K562 (cell line): Measurements from ENCODE around the gene SH3BP5L. TPM values are rescaled to one million over a fixed set of nuclear protein-coding genes. Genes with fewer than 3 reads are reported as not detected.

Experiments used
- CEBPZ ChIP-seq: fragments of 150-350 bp; IDR thresholded peaks from 2 replicates; pipeline ENCODE4 v1.6.1; 2014; ENCODE audit warnings: low read depth, mild to moderate bottlenecking, low read length, borderline replicate concordance
- CREB3 ChIP-seq: fragments of 450-650 bp; conservative IDR thresholded peaks from 2 replicates; pipeline ENCODE4 v1.6.1; 2016; ENCODE audit warnings: missing genetic modification characterization, low read depth, mild to moderate bottlenecking, missing compliant biosample characterization, moderate library complexity
- FOXK1 ChIP-seq: sonication (generic); formaldehyde crosslinking; IDR thresholded peaks from 2 replicates; pipeline ENCODE4 v1.8.0; 2022; ENCODE audit warnings: missing genetic modification reagents, mild to moderate bottlenecking, borderline replicate concordance
- KDM4B ChIP-seq, 2 experiments: fragments of 450-650 bp in 1 of 2; sonication (generic) in 1 of 2; IDR thresholded peaks; 2 replicates each; pipeline ENCODE4 v1.6.1; 2016 to 2017; ENCODE audit warnings: borderline replicate concordance in 2 of 2, antibody characterized with exemption in 1 of 2, low read depth in 1 of 2, mild to moderate bottlenecking in 1 of 2
- LARP7 ChIP-seq: fragments of 450-650 bp; IDR thresholded peaks from 2 replicates; pipeline ENCODE4 v1.6.1; 2016
- MAFG ChIP-seq: fragments of 450-650 bp; conservative IDR thresholded peaks from 2 replicates; pipeline ENCODE4 v1.6.1; 2016; ENCODE audit warnings: missing genetic modification characterization, missing compliant biosample characterization
- MEIS2 ChIP-seq: fragments of 450-650 bp; IDR thresholded peaks from 2 replicates; pipeline ENCODE4 v1.6.1; 2014; ENCODE audit warnings: mild to moderate bottlenecking; ENCODE audit not compliant: partially characterized antibody
- PML ChIP-seq: IDR thresholded peaks from 2 replicates; pipeline ENCODE4 v1.6.1; 2012; ENCODE audit warnings: low read length, inconsistent platforms
- SREBF2 ChIP-seq: sonication (generic); formaldehyde crosslinking; IDR thresholded peaks from 2 replicates; pipeline ENCODE4 v1.4.0; 2020; ENCODE audit warnings: mild to moderate bottlenecking, missing genetic modification reagents
- SRF ChIP-seq, 2 experiments: fragments of 250-450, 450-650 bp in 1 of 2; sonication (Bioruptor Pico) in 1 of 2; sonication (generic) in 1 of 2; formaldehyde crosslinking; IDR thresholded peaks; 2 replicates each; pipeline versions ENCODE4 v1.5.0 to v1.5.1; 2020 to 2022; ENCODE audit warnings: mild to moderate bottlenecking in 1 of 2, missing genetic modification reagents in 1 of 2
- TAF7 ChIP-seq: fragments of 450-650 bp; IDR thresholded peaks from 2 replicates; pipeline ENCODE4 v1.6.1; 2016; ENCODE audit warnings: missing genetic modification characterization, missing compliant biosample characterization
- TARDBP ChIP-seq: fragments of 450-650 bp; IDR thresholded peaks from 2 replicates; pipeline ENCODE4 v1.6.1; 2016
- TFAP4 ChIP-seq: sonication (generic); formaldehyde crosslinking; IDR thresholded peaks from 2 replicates; pipeline ENCODE4 v1.8.0; 2022; ENCODE audit warnings: missing genetic modification reagents, mild to moderate bottlenecking, moderate library complexity, borderline replicate concordance
- ZFP1 ChIP-seq: fragments of 450-650 bp; formaldehyde crosslinking; IDR thresholded peaks from 2 replicates; pipeline ENCODE4 v1.4.0; 2020; ENCODE audit warnings: mild to moderate bottlenecking, mixed read lengths
- ZKSCAN1 ChIP-seq: fragments of 150-350 bp; IDR thresholded peaks from 2 replicates; pipeline ENCODE4 v1.6.1; 2016; ENCODE audit warnings: low read depth, low read length
- ZNF23 ChIP-seq: fragments of 250-450 bp; sonication (Bioruptor Pico); IDR thresholded peaks from 2 replicates; pipeline ENCODE4 v1.4.0; 2020; ENCODE audit warnings: mild to moderate bottlenecking
- ZNF232 ChIP-seq: sonication (generic); formaldehyde crosslinking; IDR thresholded peaks from 2 replicates; pipeline ENCODE4 v1.8.0; 2022; ENCODE audit warnings: mild to moderate bottlenecking, missing genetic modification reagents
- ZNF398 ChIP-seq: fragments of 250-450 bp; sonication (Bioruptor Pico); IDR thresholded peaks from 2 replicates; pipeline ENCODE4 v1.8.0; 2021; ENCODE audit warnings: moderate library complexity, mild to moderate bottlenecking, inconsistent platforms
- ZNF695 ChIP-seq: fragments of 450-650 bp; formaldehyde crosslinking; IDR thresholded peaks from 2 replicates; pipeline ENCODE4 v1.4.0; 2020; ENCODE audit warnings: mild to moderate bottlenecking, moderate library complexity
- polyA plus RNA-seq, 8 experiments: library from polyadenylated mRNA; depleted of rRNA in 4 of 8; stranded (reverse) in 5 of 8; unstranded in 3 of 8; fragments of >200 nt; fragmentation: Nextera tagmentation in 2 of 8; fragmentation: Illumina TruSeq in 1 of 8; extraction: Ambion mirVana in 2 of 8; extraction: Trizol in 1 of 8; gene quantifications; 2 replicates each; pipeline versions ENCODE4 v1.2.1 to v1.2.3, GENCODE V29; 2011 to 2014; ENCODE audit warnings: inconsistent platforms in 1 of 8, missing spikeins in 1 of 8
- total RNA-seq, 7 experiments: library from RNA; depleted of rRNA in 6 of 7; stranded (reverse); fragments of >200 nt in 6 of 7; fragmentation: Illumina TruSeq in 2 of 7; extraction: Trizol in 2 of 7; gene quantifications; 2 replicates each; pipeline versions ENCODE4 v1.2.1 to v1.2.3, GENCODE V29; 2011 to 2021; ENCODE audit warnings: low replicate concordance in 1 of 7

Gene SH3BP5L
- total and polyA plus RNA-seq, 9 of the 15 experiments (the other 6 are each of a cell fraction or from before 2014, with no cell fraction given): 1.9 to 26.5 (median 15.8) TPM

GRCh38 chr1:248872752-248873408, 47.2 kb upstream of the SH3BP5L start (continued):
- TF ChIP-seq CREB3 (no peak), SREBF2 (CRISPR knock-in tag) (no peak), MAFG (tag) (no peak), TAF7 (tag) (no peak), LARP7 (no peak), ZNF23 (no peak), ZNF695 (no peak), ZNF232 (no peak), TFAP4 (CRISPR knock-in tag) (no peak; the same call in 1 of the 2 replicates), CEBPZ (no peak), SRF (CRISPR knock-in tag; IDR thresholded peaks at IDR 0.05) (0 out of 4 replicates have a peak, but pooled peaks of 1 of the 2 experiments have one; percentile 10), TARDBP (no peak; the same call in 1 of the 2 replicates), ZNF398 (CRISPR knock-in tag) (no peak), ZKSCAN1 (no peak), KDM4B (IDR thresholded peaks at IDR 0.05; ENCODE audit: borderline replicate concordance in 2 of 2, low read depth in 1 of 2) (no peak), MEIS2 (no peak), PML (peak; percentile 43; the same call in 1 of the 2 replicates), FOXK1 (CRISPR knock-in tag) (peak; percentile 67; the same call in 1 of the 2 replicates), ZFP1 (no peak)
